GM21717 (cell line): ENCODE results near the gene PPP2R5C.
A peak's percentile ranks its signal among the peaks of the same experiment; 100 is the strongest.

ENCODE experiments used
- ATAC-seq: cut with Tn5 transposase; IDR thresholded peaks from one replicate; pipeline ENCODE4 v1.9.1; 2021; ENCODE audit warnings: mild to moderate bottlenecking, moderate library complexity; ENCODE audit not compliant: unreplicated experiment

Gene PPP2R5C

GRCh38 chr14:101859538-101859902 is 98.0 kb downstream of the PPP2R5C start:
- ATAC-seq: no peak

GRCh38 chr14:101859958-101860357 is 98.4 kb downstream of the PPP2R5C start:
- no peak for ATAC-seq

GRCh38 chr14:101861464-101861863 is 100.0 kb downstream of the PPP2R5C start:
- no peak for ATAC-seq

- no peak for ATAC-seq
Observed at GRCh38 chr14:101862177-101862576, 100.7 kb downstream of the PPP2R5C start.

GRCh38 chr14:101862711-101863110 is 101.2 kb downstream of the PPP2R5C start:
- no peak for ATAC-seq

GRCh38 chr14:101865288-101865687 is 103.8 kb downstream of the PPP2R5C start:
- ATAC-seq: no peak

GRCh38 chr14:101867854-101868253 is 106.3 kb downstream of the PPP2R5C start:
- no peak for ATAC-seq

- ATAC-seq: no peak
Observed at GRCh38 chr14:101869217-101869616, 107.7 kb downstream of the PPP2R5C start.

GRCh38 chr14:101870273-101870939 is 108.9 kb downstream of the PPP2R5C start:
- ATAC-seq: no peak

- no peak for ATAC-seq
Observed at GRCh38 chr14:101872346-101872745, 110.8 kb downstream of the PPP2R5C start.

- ATAC-seq: no peak
Observed at GRCh38 chr14:101873076-101873825, 111.7 kb downstream of the PPP2R5C start.

- ATAC-seq: no peak
Observed at GRCh38 chr14:101873991-101874390, 112.5 kb downstream of the PPP2R5C start.

GRCh38 chr14:101875041-101875726 is 113.7 kb downstream of the PPP2R5C start:
- no peak for ATAC-seq

- ATAC-seq: peak; percentile 14
Observed at GRCh38 chr14:101875727-101876554, 114.4 kb downstream of the PPP2R5C start.

- ATAC-seq: peak; percentile 85
Observed at GRCh38 chr14:101876555-101876938, 115.0 kb downstream of the PPP2R5C start.

GRCh38 chr14:101877766-101878165 is 116.3 kb downstream of the PPP2R5C start:
- ATAC-seq: no peak

GRCh38 chr14:101878211-101878821 is 116.8 kb downstream of the PPP2R5C start:
- ATAC-seq: no peak

GRCh38 chr14:101878822-101879528 is 117.5 kb downstream of the PPP2R5C start:
- no peak for ATAC-seq

GRCh38 chr14:101879529-101880336 is 118.2 kb downstream of the PPP2R5C start:
- no peak for ATAC-seq
